GM12891 (cell line): Measurements from ENCODE around the gene RIPK1.

Experiments
- PAX5 ChIP-seq: IDR thresholded peaks from 2 replicates; pipeline ENCODE4 v1.6.1; 2011; ENCODE audit warnings: low read length, moderate library complexity, mild to moderate bottlenecking; ENCODE audit not compliant: insufficient read depth, severe bottlenecking
- POLR2A ChIP-seq: IDR thresholded peaks from 2 replicates; pipeline ENCODE4 v1.6.1; 2011; ENCODE audit warnings: low read depth, low read length, control low read depth
- POLR2AphosphoS5 ChIP-seq: IDR thresholded peaks from 2 replicates; pipeline ENCODE4 v1.6.1; 2011; ENCODE audit warnings: low read depth, low read length, control low read depth
- SPI1 ChIP-seq: IDR thresholded peaks from 2 replicates; pipeline ENCODE4 v1.6.1; 2011; ENCODE audit warnings: low read depth, low read length, control low read depth
- TAF1 ChIP-seq: IDR thresholded peaks from 2 replicates; pipeline ENCODE4 v1.6.1; 2011; ENCODE audit warnings: low read depth, low read length, control low read depth

DNA sequence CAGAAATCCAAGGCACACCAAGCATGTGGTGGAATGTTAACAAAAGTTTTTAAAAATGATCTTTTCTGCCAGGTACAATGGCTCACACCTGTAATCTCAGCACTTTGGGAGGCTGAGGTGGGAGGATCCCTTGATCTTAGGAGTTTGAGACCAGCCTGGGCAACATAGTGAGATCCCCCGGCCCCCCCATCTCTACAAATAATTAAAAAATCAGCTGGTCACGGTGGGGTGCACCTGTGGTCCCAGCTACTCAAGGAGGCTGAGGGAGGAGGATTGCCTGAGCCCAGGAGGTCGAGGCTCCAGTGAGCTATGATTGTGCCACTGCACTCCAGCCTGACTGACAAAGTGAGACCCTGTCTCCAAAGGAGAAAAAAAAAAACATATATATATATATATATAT, 8.0 kb downstream of the RIPK1 start:
- TF ChIP-seq PAX5 (no peak), POLR2AphosphoS5 (no peak), POLR2A (no peak), SPI1 (no peak), TAF1 (no peak)
